ENCODE results near the gene PSMC6. TPM values are rescaled to one million over a fixed set of nuclear protein-coding genes. Genes with fewer than 3 reads are reported as not detected.
"Not testable (repeated sequence)": the region's sequence is repeated elsewhere in the genome, so short reads cannot be mapped to it uniquely, and the experiment has no call there.

Gene PSMC6
- total RNA-seq, 4 donors from 2014 or later = 69.3 to 79.7 (median 75.9) TPM

DNA sequence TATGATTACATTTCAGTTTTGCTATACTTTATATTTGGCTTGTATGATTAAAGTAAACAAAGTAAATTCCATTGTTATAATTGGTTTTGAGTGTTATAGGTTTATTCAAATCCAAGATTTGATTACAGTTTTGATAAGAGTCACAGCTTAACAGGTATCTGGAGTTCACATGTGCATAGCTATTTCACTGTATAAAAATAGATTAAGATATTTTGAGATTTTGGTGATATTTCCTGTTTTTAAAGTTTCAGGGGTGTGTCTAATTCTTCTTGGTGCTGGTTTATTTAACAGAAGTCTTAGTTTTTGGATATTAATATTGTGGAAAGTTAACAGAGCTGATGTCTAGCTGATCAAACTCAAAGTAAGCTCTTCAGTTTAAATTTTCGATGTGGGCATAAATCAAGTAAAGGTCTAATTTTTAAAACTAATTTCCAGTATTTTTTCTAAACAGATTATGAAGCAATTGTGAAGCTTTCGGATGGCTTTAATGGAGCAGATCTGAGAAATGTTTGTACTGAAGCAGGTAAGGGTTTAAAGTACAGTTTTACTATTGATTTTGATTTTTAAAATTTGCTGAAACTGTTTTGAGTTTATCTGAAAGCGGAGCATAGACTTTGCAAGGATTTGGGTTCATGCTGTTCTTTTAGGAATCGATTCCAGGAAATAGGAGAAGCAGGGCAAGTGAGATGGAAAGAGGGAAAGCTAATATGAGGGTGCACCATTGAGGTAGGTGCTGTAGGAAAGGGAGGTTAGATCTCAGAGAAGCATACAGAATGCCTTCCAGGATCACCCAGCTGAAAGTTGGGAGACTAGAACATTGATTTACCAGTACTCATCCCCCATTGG, 16.7 kb downstream of the PSMC6 start:
- DNase-seq (ENCODE audit: low spot score in 2 of 2) = no peak
- H3K4me3 ChIP-seq (ENCODE audit: low read depth, poor library complexity, severe bottlenecking) = no peak overlapping the region
- WGBS, 2 donors = 95 to 96% methylated on average over 4 of the region's 4 CpGs
- TF ChIP-seq, protein P1, sequence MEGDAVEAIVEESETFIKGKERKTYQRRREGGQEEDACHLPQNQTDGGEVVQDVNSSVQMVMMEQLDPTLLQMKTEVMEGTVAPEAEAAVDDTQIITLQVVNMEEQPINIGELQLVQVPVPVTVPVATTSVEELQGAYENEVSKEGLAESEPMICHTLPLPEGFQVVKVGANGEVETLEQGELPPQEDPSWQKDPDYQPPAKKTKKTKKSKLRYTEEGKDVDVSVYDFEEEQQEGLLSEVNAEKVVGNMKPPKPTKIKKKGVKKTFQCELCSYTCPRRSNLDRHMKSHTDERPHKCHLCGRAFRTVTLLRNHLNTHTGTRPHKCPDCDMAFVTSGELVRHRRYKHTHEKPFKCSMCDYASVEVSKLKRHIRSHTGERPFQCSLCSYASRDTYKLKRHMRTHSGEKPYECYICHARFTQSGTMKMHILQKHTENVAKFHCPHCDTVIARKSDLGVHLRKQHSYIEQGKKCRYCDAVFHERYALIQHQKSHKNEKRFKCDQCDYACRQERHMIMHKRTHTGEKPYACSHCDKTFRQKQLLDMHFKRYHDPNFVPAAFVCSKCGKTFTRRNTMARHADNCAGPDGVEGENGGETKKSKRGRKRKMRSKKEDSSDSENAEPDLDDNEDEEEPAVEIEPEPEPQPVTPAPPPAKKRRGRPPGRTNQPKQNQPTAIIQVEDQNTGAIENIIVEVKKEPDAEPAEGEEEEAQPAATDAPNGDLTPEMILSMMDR (IDR thresholded peaks at IDR 0.05) = no peak
- no peak for TF ChIP-seq POLR2A (IDR thresholded peaks at IDR 0.05)
- intact Hi-C loops (cut with DNase I; ENCODE audit: low total_unique reads) = no loop called here

DNA sequence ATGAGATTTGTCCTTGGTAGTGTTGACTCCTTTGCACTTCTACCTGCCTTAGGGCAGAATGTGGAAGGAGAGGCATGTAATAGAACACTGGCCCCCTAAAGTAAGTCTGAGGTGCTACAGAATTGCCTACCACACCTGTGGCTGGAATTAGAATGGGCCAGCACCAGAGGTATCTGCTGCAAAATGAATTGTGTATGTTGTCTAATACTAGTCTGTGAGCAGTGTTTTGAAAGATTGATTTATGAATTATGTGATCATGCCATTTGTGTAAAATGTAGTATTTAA, 17.3 kb downstream of the PSMC6 start:
- intact Hi-C loops (cut with DNase I; ENCODE audit: low total_unique reads) = no loop called here
- no peak overlapping the region for H3K4me3 ChIP-seq (ENCODE audit: low read depth, poor library complexity, severe bottlenecking)
- DNase-seq (ENCODE audit: low spot score in 2 of 2) = no peak
- TF ChIP-seq POLR2A (IDR thresholded peaks at IDR 0.05) = no peak
- TF ChIP-seq, protein P1 (IDR thresholded peaks at IDR 0.05) = no peak

DNA sequence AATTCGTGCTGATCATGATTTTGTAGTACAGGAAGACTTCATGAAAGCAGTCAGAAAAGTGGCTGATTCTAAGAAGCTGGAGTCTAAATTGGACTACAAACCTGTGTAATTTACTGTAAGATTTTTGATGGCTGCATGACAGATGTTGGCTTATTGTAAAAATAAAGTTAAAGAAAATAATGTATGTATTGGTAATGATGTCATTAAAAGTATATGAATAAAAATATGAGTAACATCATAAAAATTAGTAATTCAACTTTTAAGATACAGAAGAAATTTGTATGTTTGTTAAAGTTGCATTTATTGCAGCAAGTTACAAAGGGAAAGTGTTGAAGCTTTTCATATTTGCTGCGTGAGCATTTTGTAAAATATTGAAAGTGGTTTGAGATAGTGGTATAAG, 20.5 kb downstream of the PSMC6 start:
- DNase-seq (ENCODE audit: low spot score in 2 of 2); H3K4me3 ChIP-seq (ENCODE audit: low read depth, poor library complexity, severe bottlenecking); intact Hi-C loops (cut with DNase I; ENCODE audit: low total_unique reads): not testable (repeated sequence)
- WGBS, 2 donors = 96 to 97% methylated on average over 2 of the region's 2 CpGs

DNA sequence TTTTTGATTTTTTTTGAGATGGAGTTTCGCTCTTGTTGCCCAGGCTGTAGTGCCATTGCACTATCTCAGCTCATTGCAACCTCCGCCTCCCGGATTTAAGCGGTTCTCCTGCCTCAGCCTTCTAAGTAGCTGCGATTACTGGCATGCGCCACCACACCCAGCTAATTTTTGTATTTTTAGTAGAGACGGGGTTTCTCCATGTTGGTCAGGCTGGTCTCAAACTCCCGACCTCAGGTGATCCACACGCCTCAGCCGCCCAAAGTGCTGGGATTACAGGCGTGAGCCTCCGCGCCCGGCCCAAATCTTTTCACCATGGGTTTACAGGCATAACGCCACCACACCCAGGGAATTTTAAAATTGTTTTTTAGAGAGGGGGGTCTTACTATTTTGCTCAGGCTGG, 22.0 kb downstream of the PSMC6 start:
- DNase-seq (ENCODE audit: low spot score in 2 of 2); intact Hi-C loops (cut with DNase I; ENCODE audit: low total_unique reads); H3K4me3 ChIP-seq (ENCODE audit: low read depth, poor library complexity, severe bottlenecking): not testable (repeated sequence)
- 92 to 94% methylated on average over 15 of the region's 15 CpGs for WGBS, 2 donors

DNA sequence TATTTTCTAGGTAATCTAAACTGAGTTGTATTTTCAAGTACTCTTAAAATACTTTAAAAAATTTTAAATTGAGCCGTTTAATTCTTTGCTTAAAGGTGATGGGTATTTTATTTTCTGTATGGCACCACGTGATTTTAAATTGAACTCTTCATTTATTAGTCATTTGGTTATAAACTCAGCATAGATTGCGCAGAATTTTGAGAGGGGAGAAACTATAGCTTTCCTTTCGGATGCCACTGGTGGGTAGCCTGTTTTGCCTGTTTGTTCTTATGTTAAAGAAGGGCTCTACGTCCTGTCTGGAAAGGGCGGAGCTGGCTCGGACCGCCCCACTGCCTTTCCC, 22.6 kb downstream of the PSMC6 start:
- TF ChIP-seq POLR2A (IDR thresholded peaks at IDR 0.05) = no peak
- TF ChIP-seq, protein P1 (IDR thresholded peaks at IDR 0.05) = no peak
- no peak overlapping the region for H3K4me3 ChIP-seq (ENCODE audit: low read depth, poor library complexity, severe bottlenecking)
- intact Hi-C loops (cut with DNase I; ENCODE audit: low total_unique reads) = no loop called here

DNA sequence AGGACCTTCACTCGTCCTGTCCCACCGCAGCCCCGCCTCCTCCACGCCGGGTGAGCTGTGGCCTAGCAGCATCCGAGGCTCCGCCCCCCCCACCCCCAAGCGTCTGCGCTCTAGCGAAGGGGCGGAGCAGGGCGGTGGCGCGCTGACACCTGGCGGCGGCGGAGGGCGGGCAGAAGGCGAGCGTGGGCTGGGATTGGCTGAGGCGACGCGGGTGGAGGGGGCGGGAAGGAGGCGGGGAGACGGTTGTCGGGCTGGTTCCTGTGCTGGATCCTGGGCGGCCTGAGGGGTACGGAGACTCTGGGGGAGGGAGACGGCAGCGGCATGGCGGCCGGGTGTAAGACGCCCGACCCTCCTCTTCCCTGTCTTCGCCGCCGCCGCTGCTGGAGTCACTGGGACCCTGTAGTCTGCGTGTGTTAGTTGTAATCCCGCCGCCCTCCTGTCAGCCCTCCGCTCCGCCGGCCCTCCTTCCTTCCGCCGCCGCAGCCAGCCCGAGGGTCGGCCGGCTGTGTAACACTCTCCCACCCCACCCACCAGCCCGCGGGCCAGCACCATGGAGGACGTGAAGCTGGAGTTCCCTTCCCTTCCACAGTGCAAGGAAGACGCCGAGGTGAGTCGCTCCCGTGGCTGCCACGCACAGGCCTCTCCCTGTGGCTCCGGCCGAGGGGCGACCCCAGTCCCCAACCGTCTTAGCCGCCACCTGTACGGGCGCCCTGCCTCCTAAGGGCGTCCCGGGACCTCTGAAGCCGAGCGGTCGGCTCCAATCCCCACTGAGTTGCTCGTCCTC, 23.1 kb downstream of the PSMC6 start, which contains the start of gene STYX:
Gene STYX (plus strand): TSS at position 242 of the 784 bp plus-strand sequence. CDS start 309 bp downstream, at position 551.
- 0% methylated on average over 58 to 59 of the region's 72 CpGs for WGBS, 2 donors
- peak; percentile 97 to 99 for DNase-seq (ENCODE audit: low spot score in 2 of 2)
- intact Hi-C loops (cut with DNase I; ENCODE audit: low total_unique reads) = no loop called here
- H3K4me3 ChIP-seq (ENCODE audit: low read depth, poor library complexity, severe bottlenecking) = peak within 1 kb of the TSS; percentile 98
- TF ChIP-seq, protein P1 (IDR thresholded peaks at IDR 0.05) = no peak
- TF ChIP-seq POLR2A (IDR thresholded peaks at IDR 0.05) = no peak

More for the DNA sequence above, 22.6 kb downstream of the PSMC6 start:
- no peak for DNase-seq (ENCODE audit: low spot score in 2 of 2)
- WGBS, 2 donors = 2 to 5% methylated on average over 8 of the region's 8 CpGs
